Psoas muscle (tissue), 8 donors: ENCODE results near the gene TCF7L2. TPM values are rescaled to one million over a fixed set of nuclear protein-coding genes. Genes with fewer than 3 reads are reported as not detected.

Experiments
- ATAC-seq, 4 donors: fragments of 200-7000 bp; cut with Tn5 transposase; one replicate each; pipeline ENCODE4 v1.9.1; 2020; ENCODE audit warnings: moderate library complexity in 3 of 4, mild to moderate bottlenecking in 2 of 4
- DNase-seq, 2 donors: peaks; one replicate each; pipeline ENCODE4 v3.0.0-alpha.2; 2020
- H3K27ac ChIP-seq: fragments of 200-600 bp; one replicate; pipeline ENCODE4 v1.8.0; 2022
- H3K27me3 ChIP-seq, 3 donors: fragments of 200-600 bp in 1 of 3; one replicate each; pipeline versions ENCODE4 v1.6.1 to v1.8.0; 2013 to 2022; ENCODE audit warnings: low read length in 2 of 3, mild to moderate bottlenecking in 2 of 3, moderate library complexity in 1 of 3; ENCODE audit not compliant: insufficient read depth in 3 of 3
- H3K36me3 ChIP-seq, 2 donors: fragments of 200-600 bp in 1 of 2; one replicate each; pipeline versions ENCODE4 v1.6.1 to v1.8.0; 2013 to 2022; ENCODE audit warnings: low read depth in 1 of 2, mild to moderate bottlenecking in 1 of 2, moderate library complexity in 1 of 2; ENCODE audit not compliant: insufficient read depth in 1 of 2
- H3K4me1 ChIP-seq: fragments of 200-600 bp; one replicate; pipeline ENCODE4 v1.8.0; 2022
- H3K4me3 ChIP-seq: fragments of 200-600 bp; one replicate; pipeline ENCODE4 v1.8.0; 2022; ENCODE audit warnings: mild to moderate bottlenecking
- H3K9me3 ChIP-seq: fragments of 200-600 bp; one replicate; pipeline ENCODE4 v1.8.0; 2022
- WGBS, 3 donors: extraction: QIAGEN DNeasy Blood & Tissue Kit; methylation state at CpG; one replicate each; pipeline versions ENCODE4 v1.1.6 to v1.1.7; 2013; 5-methylcytosine and 5-hydroxymethylcytosine counted together
- intact Hi-C, 2 donors: fragments of 100-400 bp; cut with DNase I; formaldehyde crosslinking; loops; one replicate each; pipeline versions ENCODE4 v1.11.0 to v1.14.2; 2022
- polyA plus RNA-seq, 3 donors: library from polyadenylated mRNA; stranded (reverse); fragments of 200-250 nt; gene quantifications; one replicate each; pipeline ENCODE4 v1.2.3, GENCODE V29; 2013
- total RNA-seq, 4 donors: library from RNA; stranded (reverse); fragmentation: NEBNext Ultra II Directional in 2 of 4; extraction: Animal tissue kit (Norgen Biotek cat#: 25700) in 2 of 4; gene quantifications; one replicate each; pipeline versions ENCODE4 v1.2.1 to v1.2.4, GENCODE V29; 2021 to 2023
- TF ChIP-seq, protein P1 (sequence below): fragments of 200-600 bp; IDR thresholded peaks from one replicate; pipeline ENCODE4 v1.8.0; 2022; ENCODE audit warnings: antibody characterized with exemption
- donor health status: healthy with polysubstance abuse.
- donor health status: DM: no; HTN: no; CAD: no; lungs with moderate emphysema.
- donor health status: Bipolar disorder and iron deficiency.
- donor health status: healthy.
- donor health status: DM: yes; HTN: yes; CAD: no.
- donor health status: DM: no; HTN: no; CAD: no.
- donor health status: DM: no; HTN: no; CAD: no.
- donor health status: DM: yes; HTN: yes; CAD: no.

The TCF7L2 gene
- total and polyA plus RNA-seq, 7 donors = 1.8 to 8.5 (median 4.3) TPM

DNA sequence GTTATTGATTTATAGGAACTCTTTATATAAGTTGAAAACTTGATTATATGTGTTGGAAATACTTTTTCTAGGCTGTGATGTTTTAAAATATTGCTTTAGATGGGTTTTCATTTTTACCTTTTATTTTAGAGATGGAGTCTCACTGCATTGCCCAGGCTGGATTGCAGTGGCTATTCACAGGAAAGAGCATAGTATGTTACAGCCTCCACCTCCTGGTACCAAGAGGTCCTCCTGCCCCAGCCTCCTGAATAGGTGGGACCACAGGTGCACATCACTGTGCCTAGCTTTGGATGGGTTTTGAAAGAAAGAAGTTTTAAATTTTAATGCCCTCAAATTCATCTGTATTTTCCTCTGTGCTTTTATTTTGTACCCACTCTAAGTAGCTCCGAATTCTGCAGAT lies 105.4 kb downstream of the TCF7L2 start:
- Histone ChIP-seq H3K9me3 (no peaks in the 10 kb centered on the region), H3K36me3 (no peaks in the 10 kb centered on the region), H3K4me1 (peaks cover 25% of the 10 kb centered on the region), H3K4me3 (no peak overlapping the region), H3K27me3 (no peaks in the 10 kb centered on the region), H3K27ac (no peak overlapping the region)
- DNase-seq (no peak), ATAC-seq (no peak)
- WGBS, 3 donors = 97 to 100% (median 99%) methylated on average over 1 of the region's 1 CpG
- TF ChIP-seq, protein P1, sequence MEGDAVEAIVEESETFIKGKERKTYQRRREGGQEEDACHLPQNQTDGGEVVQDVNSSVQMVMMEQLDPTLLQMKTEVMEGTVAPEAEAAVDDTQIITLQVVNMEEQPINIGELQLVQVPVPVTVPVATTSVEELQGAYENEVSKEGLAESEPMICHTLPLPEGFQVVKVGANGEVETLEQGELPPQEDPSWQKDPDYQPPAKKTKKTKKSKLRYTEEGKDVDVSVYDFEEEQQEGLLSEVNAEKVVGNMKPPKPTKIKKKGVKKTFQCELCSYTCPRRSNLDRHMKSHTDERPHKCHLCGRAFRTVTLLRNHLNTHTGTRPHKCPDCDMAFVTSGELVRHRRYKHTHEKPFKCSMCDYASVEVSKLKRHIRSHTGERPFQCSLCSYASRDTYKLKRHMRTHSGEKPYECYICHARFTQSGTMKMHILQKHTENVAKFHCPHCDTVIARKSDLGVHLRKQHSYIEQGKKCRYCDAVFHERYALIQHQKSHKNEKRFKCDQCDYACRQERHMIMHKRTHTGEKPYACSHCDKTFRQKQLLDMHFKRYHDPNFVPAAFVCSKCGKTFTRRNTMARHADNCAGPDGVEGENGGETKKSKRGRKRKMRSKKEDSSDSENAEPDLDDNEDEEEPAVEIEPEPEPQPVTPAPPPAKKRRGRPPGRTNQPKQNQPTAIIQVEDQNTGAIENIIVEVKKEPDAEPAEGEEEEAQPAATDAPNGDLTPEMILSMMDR = no peak
- intact Hi-C loops = loop anchor here in 1 of 2 donors (10.0 kb wide), 1 partner anchor 101 kb away; the partner anchor contains the start of gene TCF7L2

DNA sequence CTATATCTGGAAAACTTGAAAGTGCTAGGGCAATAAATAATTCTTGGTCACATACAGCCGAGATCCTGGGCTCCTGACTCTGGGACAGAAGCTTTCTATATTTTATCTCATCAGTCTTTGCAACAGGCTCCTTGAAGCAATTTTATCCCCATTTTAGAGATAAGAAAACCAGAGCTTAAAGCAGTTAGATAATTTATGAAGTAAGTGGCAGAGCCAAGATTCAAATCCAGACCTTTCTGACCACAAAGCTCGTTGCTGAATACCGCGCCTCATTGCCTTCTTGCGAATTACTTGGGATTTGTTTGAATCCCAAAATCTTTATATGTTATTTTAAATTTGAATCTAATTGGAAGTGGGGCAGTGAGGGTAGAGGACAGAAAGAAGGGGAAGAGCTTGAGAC lies 106.0 kb downstream of the TCF7L2 start:
- Histone ChIP-seq H3K9me3 (no peaks in the 10 kb centered on the region), H3K4me1 (peaks cover 25% of the 10 kb centered on the region), H3K4me3 (no peak overlapping the region), H3K36me3 (no peaks in the 10 kb centered on the region), H3K27me3 (no peaks in the 10 kb centered on the region), H3K27ac (no peak overlapping the region)
- DNase-seq (no peak), ATAC-seq (no peak)
- intact Hi-C loops = loop anchor here in 1 of 2 donors (10.0 kb wide), 1 partner anchor 101 kb away; the partner anchor contains the start of gene TCF7L2
- TF ChIP-seq, protein P1 = no peak
- WGBS, 3 donors = 90 to 97% (median 92%) methylated on average over 5 of the region's 5 CpGs

DNA sequence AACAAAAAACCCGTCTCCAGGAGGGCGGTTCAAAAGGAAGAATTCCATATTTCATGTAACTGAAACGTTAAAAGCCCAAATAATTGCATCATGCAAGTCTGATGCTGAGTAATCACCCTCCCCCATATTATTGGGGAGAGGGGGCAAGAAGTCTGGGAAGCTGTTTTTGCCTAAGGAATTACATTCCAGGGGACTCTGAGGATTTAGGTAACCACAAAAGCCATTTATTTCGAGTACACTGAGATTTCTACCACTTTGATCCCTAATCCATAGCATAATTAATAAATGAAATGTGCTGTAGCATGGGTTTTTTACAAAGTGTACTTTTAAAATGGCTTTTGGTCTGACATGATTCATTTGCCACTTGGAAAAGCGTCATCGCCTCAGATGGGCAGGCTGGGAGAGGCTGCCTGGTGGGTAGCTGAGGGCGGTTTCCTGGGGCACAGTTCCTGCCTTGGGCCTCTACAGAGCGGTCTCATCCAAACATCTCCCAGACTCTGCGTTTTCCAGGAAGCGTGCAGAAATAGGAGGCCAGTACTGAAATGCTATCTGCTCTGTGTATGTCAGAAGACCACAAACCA lies 106.5 kb downstream of the TCF7L2 start:
- intact Hi-C loops = loop anchor here in 1 of 2 donors (10.0 kb wide), 1 partner anchor 102 kb away; the partner anchor contains the start of gene TCF7L2
- DNase-seq (no peak), ATAC-seq (no peak)
- H3K36me3 ChIP-seq = no peaks in the 10 kb centered on the region
- no peaks in the 10 kb centered on the region for H3K27me3 ChIP-seq
- 80 to 86% (median 82%) methylated on average over 10 of the region's 10 CpGs for WGBS, 3 donors
- H3K9me3 ChIP-seq = no peaks in the 10 kb centered on the region
- no peak overlapping the region for H3K27ac ChIP-seq
- H3K4me1 ChIP-seq = peaks cover 25% of the 10 kb centered on the region
- TF ChIP-seq, protein P1 = no peak
- H3K4me3 ChIP-seq = no peak overlapping the region

DNA sequence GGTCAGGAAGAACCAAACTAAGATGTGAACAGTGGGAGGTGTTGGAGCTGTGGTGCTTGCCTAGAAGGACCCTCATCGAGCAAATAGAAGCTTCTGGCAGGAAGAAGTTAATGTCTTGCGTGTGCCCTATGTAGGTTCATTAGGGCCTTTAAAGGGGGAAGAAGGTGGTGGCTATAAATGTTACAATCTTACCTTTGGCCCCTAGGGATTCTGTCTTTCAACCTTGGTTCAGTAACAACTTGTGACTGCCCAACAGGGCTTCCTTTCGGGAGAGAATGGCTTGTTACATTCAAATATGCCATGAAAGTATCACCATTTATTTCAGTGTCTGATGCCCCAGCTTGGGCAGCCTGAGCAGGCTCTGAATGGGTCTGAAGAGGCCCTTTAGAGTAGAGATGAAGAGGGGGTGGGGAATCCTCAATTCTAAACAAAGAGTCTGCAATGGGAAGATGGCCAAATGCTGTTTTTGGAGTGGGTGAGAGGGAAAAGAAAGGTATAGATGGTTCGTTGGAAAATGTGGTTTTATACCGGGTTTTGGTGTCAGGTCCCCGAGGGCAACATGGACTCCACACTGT lies 108.0 kb downstream of the TCF7L2 start:
- TF ChIP-seq, protein P1 = no peak
- DNase-seq = no peak
- Histone ChIP-seq H3K27me3 (no peaks in the 10 kb centered on the region), H3K27ac (no peak overlapping the region), H3K4me3 (no peak overlapping the region), H3K9me3 (no peaks in the 10 kb centered on the region), H3K36me3 (no peaks in the 10 kb centered on the region), H3K4me1 (peaks cover 25% of the 10 kb centered on the region)
- intact Hi-C loops = loop anchor here in 1 of 2 donors (10.0 kb wide), 1 partner anchor 103 kb away; the partner anchor contains the start of gene TCF7L2
- ATAC-seq = no peak
- 73 to 80% (median 78%) methylated on average over 6 of the region's 6 CpGs for WGBS, 3 donors
